ENCODE results near the gene SFXN2.
A peak's percentile ranks its signal among the peaks of the same experiment; 100 is the strongest.

Gene SFXN2

DNA sequence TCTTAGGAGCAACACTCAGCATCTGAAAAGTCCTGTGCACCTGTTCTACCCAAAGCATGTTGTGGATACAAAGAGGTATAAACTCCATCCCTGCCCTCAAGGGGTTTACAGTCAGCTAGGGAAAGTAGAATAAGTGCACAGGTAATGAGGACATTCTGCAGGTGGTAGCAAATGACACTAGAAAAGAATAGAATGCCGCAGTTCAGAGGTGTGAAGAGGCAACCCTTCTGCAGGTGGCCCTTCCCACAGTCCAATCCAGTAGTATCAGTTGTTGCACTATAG, 66.0 kb downstream of the SFXN2 start:
- H3K4me1 ChIP-seq (ENCODE audit: control insufficient read depth, insufficient read depth, low read length) = peaks cover 60% of the 10 kb centered on the region
- no peak overlapping the region for H3K27ac ChIP-seq (ENCODE audit: low read depth, low read length)
- no peaks in the 10 kb centered on the region for H3K9me3 ChIP-seq (ENCODE audit: control insufficient read depth, insufficient read depth, low read length)
- no peak overlapping the region for H3K9ac ChIP-seq (ENCODE audit: low read depth, low read length)
- H3K36me3 ChIP-seq (ENCODE audit: control insufficient read depth, insufficient read depth, low read length) = no peaks in the 10 kb centered on the region
- no peak overlapping the region for H3K4me3 ChIP-seq (ENCODE audit: low read depth, low read length)
- no peaks in the 10 kb centered on the region for H3K27me3 ChIP-seq (ENCODE audit: control insufficient read depth, insufficient read depth, low read length)

DNA sequence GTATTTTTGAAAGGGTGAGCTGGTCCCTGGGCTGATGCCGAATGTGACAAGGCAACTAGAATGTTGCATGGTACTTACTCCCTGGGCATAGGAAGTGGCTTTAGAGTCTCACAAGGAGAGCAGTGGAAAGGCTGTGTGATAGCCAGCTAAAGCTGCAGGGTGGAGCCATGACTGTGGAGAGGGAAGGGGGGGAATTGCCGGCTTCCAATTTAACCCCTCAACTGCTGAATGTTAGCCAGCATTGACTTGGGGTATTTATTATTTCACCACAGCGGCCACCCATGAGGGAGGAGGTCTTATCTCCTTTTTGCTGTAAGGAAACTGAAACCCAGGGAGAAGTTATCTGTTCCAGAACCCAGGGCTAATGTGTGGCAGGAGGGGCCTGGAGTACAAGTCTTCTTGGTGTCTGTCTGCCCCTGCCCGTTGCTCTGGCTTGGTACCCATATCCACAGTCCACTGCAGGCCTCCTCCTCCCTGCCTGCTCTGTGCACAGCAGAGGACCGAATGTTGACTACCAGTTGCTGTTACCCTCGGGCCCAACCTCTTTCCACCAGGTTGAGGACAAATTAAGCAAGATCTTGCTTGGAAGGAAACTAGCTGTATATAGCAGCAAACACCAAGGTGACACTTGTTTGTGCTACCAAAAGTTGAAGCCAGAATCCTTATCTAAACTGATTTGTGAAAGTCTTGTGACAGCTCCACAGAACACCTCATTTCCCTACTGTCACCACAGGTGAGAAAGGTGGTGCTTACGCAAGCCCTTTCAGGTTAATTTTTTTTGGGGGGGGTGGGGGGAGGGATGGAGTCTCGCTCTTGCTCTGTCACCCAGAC, 66.9 kb downstream of the SFXN2 start:
- no peak overlapping the region for H3K4me3 ChIP-seq (ENCODE audit: low read depth, low read length)
- no peaks in the 10 kb centered on the region for H3K27me3 ChIP-seq (ENCODE audit: control insufficient read depth, insufficient read depth, low read length)
- peak overlapping the region; percentile 8 for H3K27ac ChIP-seq (ENCODE audit: low read depth, low read length)
- H3K9me3 ChIP-seq (ENCODE audit: control insufficient read depth, insufficient read depth, low read length) = no peaks in the 10 kb centered on the region
- no peaks in the 10 kb centered on the region for H3K36me3 ChIP-seq (ENCODE audit: control insufficient read depth, insufficient read depth, low read length)
- no peak overlapping the region for H3K9ac ChIP-seq (ENCODE audit: low read depth, low read length)
- H3K4me1 ChIP-seq (ENCODE audit: control insufficient read depth, insufficient read depth, low read length) = peaks cover 51% of the 10 kb centered on the region

DNA sequence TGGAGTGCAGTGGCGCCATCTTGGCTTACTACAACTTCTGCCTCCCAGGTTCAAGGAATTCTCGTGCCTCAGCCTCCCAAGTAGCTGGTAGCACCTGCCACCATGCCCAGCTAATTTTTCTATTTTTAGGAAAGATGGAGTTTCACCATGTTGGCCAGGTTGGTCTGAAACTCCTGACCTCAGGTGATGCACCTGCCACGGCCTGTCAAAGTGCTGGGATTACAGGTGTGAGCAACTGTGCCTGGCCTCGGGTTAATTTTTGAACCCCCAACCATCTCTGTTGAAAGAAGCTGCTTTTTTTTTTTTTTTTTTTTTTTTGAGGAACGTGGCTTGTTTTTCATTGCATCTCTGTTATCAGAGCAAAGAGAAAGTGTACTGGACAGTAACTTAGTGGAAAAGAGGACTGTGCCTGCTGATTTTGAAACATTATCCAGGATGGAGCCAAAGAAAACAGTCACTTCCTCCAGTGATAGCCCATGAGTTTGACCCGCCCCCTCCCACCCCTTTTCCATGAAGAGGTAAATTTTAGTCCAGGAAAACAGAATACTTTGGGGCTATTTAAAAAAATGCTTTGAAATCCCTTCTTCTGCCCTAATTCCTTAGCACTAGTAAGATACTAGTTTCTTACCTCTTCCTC, 67.6 kb downstream of the SFXN2 start:
- H3K36me3 ChIP-seq (ENCODE audit: control insufficient read depth, insufficient read depth, low read length) = no peaks in the 10 kb centered on the region
- no peak overlapping the region for H3K9ac ChIP-seq (ENCODE audit: low read depth, low read length)
- H3K4me3 ChIP-seq (ENCODE audit: low read depth, low read length) = no peak overlapping the region
- H3K27me3 ChIP-seq (ENCODE audit: control insufficient read depth, insufficient read depth, low read length) = no peaks in the 10 kb centered on the region
- H3K4me1 ChIP-seq (ENCODE audit: control insufficient read depth, insufficient read depth, low read length) = peaks cover 44% of the 10 kb centered on the region
- no peaks in the 10 kb centered on the region for H3K9me3 ChIP-seq (ENCODE audit: control insufficient read depth, insufficient read depth, low read length)
- H3K27ac ChIP-seq (ENCODE audit: low read depth, low read length) = no peak overlapping the region

DNA sequence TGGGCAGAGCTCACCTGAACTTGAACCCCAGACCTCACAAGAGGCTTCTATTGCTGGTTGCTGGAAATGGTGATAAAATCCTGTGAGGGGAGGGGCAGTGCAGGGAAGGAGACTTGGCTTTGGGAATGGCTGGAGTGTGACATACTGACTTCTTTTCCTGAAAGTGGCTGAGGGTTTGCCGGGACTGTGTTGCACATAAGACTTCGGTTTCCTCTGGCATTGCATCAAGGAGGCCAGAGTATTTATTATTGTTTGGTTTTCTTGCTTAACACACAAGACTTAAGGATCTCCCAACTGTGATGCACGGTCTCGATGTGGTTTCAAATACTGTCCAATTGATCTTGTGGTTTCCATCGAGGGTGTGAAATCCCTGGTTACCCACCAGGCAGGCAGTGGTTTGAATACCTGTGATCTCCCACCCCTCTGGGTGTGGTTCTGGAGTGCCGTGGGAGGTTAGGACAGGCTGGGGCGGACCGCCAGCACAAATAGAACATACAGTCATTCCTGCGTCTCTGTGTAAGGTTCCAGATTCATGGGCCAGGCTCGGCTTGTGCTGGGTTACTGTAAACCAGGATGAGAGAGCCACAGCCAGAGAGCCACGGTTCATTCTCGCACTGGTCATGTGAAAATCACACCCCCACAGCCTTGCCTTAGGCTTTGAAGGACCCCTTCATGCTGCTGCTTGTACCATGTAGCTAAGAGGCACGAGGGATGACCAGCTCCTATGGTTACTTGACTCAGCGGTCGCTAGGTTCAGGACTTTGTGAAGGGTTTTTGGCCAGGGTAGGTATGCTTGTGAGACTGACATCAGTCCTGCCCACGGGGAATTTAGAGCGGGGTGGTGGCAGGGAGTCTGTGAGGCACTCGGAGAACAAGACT, 68.5 kb downstream of the SFXN2 start:
- H3K36me3 ChIP-seq (ENCODE audit: control insufficient read depth, insufficient read depth, low read length) = no peaks in the 10 kb centered on the region
- H3K9ac ChIP-seq (ENCODE audit: low read depth, low read length) = no peak overlapping the region
- H3K4me1 ChIP-seq (ENCODE audit: control insufficient read depth, insufficient read depth, low read length) = peaks cover 37% of the 10 kb centered on the region
- no peak overlapping the region for H3K27ac ChIP-seq (ENCODE audit: low read depth, low read length)
- no peaks in the 10 kb centered on the region for H3K9me3 ChIP-seq (ENCODE audit: control insufficient read depth, insufficient read depth, low read length)
- H3K27me3 ChIP-seq (ENCODE audit: control insufficient read depth, insufficient read depth, low read length) = no peaks in the 10 kb centered on the region
- H3K4me3 ChIP-seq (ENCODE audit: low read depth, low read length) = no peak overlapping the region

DNA sequence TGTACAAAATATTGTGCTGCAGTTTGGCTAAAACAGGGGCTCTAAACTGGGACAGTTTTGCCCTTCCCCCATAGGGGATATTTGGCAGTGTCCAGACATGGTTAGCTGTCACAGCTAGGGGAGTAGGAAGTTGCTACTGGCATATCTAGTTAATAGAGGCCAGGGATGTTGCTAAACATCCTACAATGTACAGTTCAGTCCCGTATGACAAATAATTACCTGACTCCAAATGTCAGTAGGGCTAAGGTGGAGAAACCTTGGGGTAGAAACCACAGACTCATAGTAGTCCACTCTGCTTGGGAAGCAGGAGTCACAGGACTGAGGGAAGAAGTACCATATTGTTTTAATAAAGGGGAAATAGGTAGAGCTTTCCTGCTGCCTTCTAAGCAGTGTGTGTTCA, 69.1 kb downstream of the SFXN2 start:
- H3K27ac ChIP-seq (ENCODE audit: low read depth, low read length) = no peak overlapping the region
- H3K9me3 ChIP-seq (ENCODE audit: control insufficient read depth, insufficient read depth, low read length) = no peaks in the 10 kb centered on the region
- H3K9ac ChIP-seq (ENCODE audit: low read depth, low read length) = no peak overlapping the region
- H3K27me3 ChIP-seq (ENCODE audit: control insufficient read depth, insufficient read depth, low read length) = no peaks in the 10 kb centered on the region
- H3K4me1 ChIP-seq (ENCODE audit: control insufficient read depth, insufficient read depth, low read length) = peaks cover 30% of the 10 kb centered on the region
- no peaks in the 10 kb centered on the region for H3K36me3 ChIP-seq (ENCODE audit: control insufficient read depth, insufficient read depth, low read length)
- no peak overlapping the region for H3K4me3 ChIP-seq (ENCODE audit: low read depth, low read length)

DNA sequence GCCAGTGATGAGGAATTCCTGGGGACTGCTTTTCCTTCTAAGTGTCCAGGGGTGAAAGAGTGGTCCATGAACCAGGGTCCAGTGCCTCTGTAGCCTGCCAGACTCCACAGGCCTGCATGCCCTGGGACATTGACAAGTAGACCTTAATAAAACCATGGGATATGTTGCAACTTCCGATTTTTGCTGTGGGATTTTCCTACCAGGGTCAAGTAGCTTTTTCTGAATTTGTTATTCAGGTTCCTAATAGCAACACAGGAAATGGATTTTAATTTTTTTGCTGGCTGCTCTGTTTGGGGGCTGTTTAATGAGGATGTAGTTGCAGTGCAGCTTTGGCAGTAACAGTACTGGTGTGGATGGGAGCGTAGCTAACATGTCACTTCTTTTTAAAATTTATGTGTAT, 71.4 kb downstream of the SFXN2 start:
- no peak overlapping the region for H3K4me3 ChIP-seq (ENCODE audit: low read depth, low read length)
- H3K27me3 ChIP-seq (ENCODE audit: control insufficient read depth, insufficient read depth, low read length) = no peaks in the 10 kb centered on the region
- H3K4me1 ChIP-seq (ENCODE audit: control insufficient read depth, insufficient read depth, low read length) = peaks cover 18% of the 10 kb centered on the region
- no peak overlapping the region for H3K27ac ChIP-seq (ENCODE audit: low read depth, low read length)
- no peaks in the 10 kb centered on the region for H3K36me3 ChIP-seq (ENCODE audit: control insufficient read depth, insufficient read depth, low read length)
- no peaks in the 10 kb centered on the region for H3K9me3 ChIP-seq (ENCODE audit: control insufficient read depth, insufficient read depth, low read length)
- H3K9ac ChIP-seq (ENCODE audit: low read depth, low read length) = no peak overlapping the region

DNA sequence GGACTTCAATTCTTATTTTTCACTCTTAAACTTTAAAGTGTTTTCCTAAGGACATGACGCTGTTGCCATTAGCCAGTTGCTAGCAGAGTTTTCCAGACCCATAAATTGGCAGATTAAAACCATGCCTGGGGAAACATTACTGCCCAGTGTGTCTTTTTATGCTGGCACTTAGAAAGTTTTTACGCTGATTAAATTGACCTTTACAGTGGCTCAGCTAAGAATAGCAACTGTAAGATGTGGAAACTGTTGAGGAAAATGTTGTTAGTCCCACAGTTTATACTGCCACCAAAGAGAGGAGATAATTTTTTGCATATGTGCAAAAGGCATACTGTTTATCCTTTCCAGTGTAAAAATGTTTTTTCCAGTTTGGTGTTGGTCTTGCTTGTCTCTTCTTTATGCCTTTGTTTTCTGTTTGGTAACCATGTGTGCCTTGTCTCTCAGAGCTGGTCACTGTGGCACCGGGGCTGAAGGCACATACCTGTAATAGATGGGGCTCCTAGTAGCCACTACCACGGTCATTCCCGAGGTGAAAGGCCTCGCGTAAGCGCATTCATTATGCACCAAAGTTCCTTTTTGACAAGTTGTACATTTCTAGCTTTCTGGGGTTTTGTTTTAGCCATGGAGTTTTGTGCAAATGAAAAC, 77.4 kb downstream of the SFXN2 start:
- no peak overlapping the region for H3K4me3 ChIP-seq (ENCODE audit: low read depth, low read length)
- no peaks in the 10 kb centered on the region for H3K9me3 ChIP-seq (ENCODE audit: control insufficient read depth, insufficient read depth, low read length)
- no peak overlapping the region for H3K9ac ChIP-seq (ENCODE audit: low read depth, low read length)
- no peak overlapping the region for H3K27ac ChIP-seq (ENCODE audit: low read depth, low read length)
- no peaks in the 10 kb centered on the region for H3K4me1 ChIP-seq (ENCODE audit: control insufficient read depth, insufficient read depth, low read length)
- no peaks in the 10 kb centered on the region for H3K27me3 ChIP-seq (ENCODE audit: control insufficient read depth, insufficient read depth, low read length)
- no peaks in the 10 kb centered on the region for H3K36me3 ChIP-seq (ENCODE audit: control insufficient read depth, insufficient read depth, low read length)
